HEK293 (cell line): ENCODE measurements around the gene BTBD17.

ENCODE experiments used
- CTCF ChIA-PET: fragments of 350-600 bp; formaldehyde crosslinking; extraction: SDS; loops from one replicate; lab custom pipeline; 2021; ENCODE audit warnings: antibody characterized with exemption; lab: Yijun Ruan, JAX
- POLR2A ChIA-PET: fragments of 300-600 bp; formaldehyde crosslinking; extraction: SDS; loops from one replicate; lab custom pipeline; 2020; ENCODE audit warnings: antibody characterized with exemption, inconsistent platforms; lab: Yijun Ruan, JAX
- H3K27ac ChIP-seq: fragments of 200-500 bp; sonication (Bioruptor generic); 2 replicates; pipeline ENCODE4 v1.5.1; 2014; ENCODE audit warnings: low read depth, low read length, control low read depth, inconsistent platforms; ENCODE audit errors: extremely low read depth
- H3K36me3 ChIP-seq, 2 experiments: fragments of 200-500 bp in 1 of 2; sonication (Bioruptor generic) in 1 of 2; 1 replicate in 1 of 2; 2 replicates in 1 of 2; pipeline ENCODE4 v1.5.1; 2014 to 2017; ENCODE audit warnings: inconsistent platforms in 2 of 2, low read length in 2 of 2; ENCODE audit not compliant: control insufficient read depth in 2 of 2, insufficient read depth in 1 of 2
- H3K4me1 ChIP-seq: fragments of 200-500 bp; sonication (Bioruptor generic); 2 replicates; pipeline ENCODE4 v1.5.1; 2014; ENCODE audit warnings: mild to moderate bottlenecking, low read length, inconsistent platforms; ENCODE audit not compliant: control insufficient read depth, insufficient read depth
- H3K4me3 ChIP-seq: 2 replicates; pipeline ENCODE4 v1.5.1; 2011; ENCODE audit warnings: low read depth, mild to moderate bottlenecking, control low read depth, low read length, moderate library complexity
- H3K9me3 ChIP-seq: fragments of 200-500 bp; sonication (Bioruptor generic); 2 replicates; pipeline ENCODE4 v1.5.1; 2014; ENCODE audit warnings: low read depth, low read length, inconsistent platforms; ENCODE audit not compliant: control insufficient read depth, insufficient read depth
- FEZF1 ChIP-seq: fragments of 450-650 bp; formaldehyde crosslinking; IDR thresholded peaks from 2 replicates; pipeline ENCODE4 v1.5.1; 2016; ENCODE audit warnings: missing biosample characterization, missing genetic modification characterization
- KLF8 ChIP-seq: fragments of 450-650 bp; formaldehyde crosslinking; IDR thresholded peaks from 2 replicates; pipeline ENCODE4 v1.5.1; 2016; ENCODE audit warnings: missing biosample characterization, missing genetic modification characterization
- ZBTB1 ChIP-seq: fragments of 450-650 bp; formaldehyde crosslinking; IDR thresholded peaks from 2 replicates; pipeline ENCODE4 v1.5.1; 2016; ENCODE audit warnings: missing biosample characterization, missing genetic modification characterization
- ZBTB48 ChIP-seq: fragments of 450-650 bp; formaldehyde crosslinking; IDR thresholded peaks from 2 replicates; pipeline ENCODE4 v1.5.1; 2016; ENCODE audit warnings: missing biosample characterization, missing genetic modification characterization
- ZBTB8A ChIP-seq: fragments of 450-650 bp; formaldehyde crosslinking; IDR thresholded peaks from 2 replicates; pipeline ENCODE4 v1.5.1; 2016; ENCODE audit warnings: missing biosample characterization, missing genetic modification characterization
- ZNF202 ChIP-seq: fragments of 450-650 bp; formaldehyde crosslinking; IDR thresholded peaks from 2 replicates; pipeline ENCODE4 v1.5.1; 2016; ENCODE audit warnings: missing biosample characterization, missing genetic modification characterization, borderline replicate concordance
- ZNF292 ChIP-seq: fragments of 450-650 bp; formaldehyde crosslinking; IDR thresholded peaks from 2 replicates; pipeline ENCODE4 v1.5.1; 2016; ENCODE audit warnings: low read depth, missing biosample characterization, missing genetic modification characterization, borderline replicate concordance
- ZNF366 ChIP-seq: fragments of 450-650 bp; formaldehyde crosslinking; conservative IDR thresholded peaks from 2 replicates; pipeline ENCODE4 v1.5.1; 2016; ENCODE audit warnings: missing biosample characterization, missing genetic modification characterization
- ZNF621 ChIP-seq: fragments of 450-650 bp; formaldehyde crosslinking; IDR thresholded peaks from 2 replicates; pipeline ENCODE4 v1.5.1; 2017; ENCODE audit warnings: missing biosample characterization, missing genetic modification characterization
- ZNF629 ChIP-seq: fragments of 450-650 bp; formaldehyde crosslinking; IDR thresholded peaks from 2 replicates; pipeline ENCODE4 v1.5.1; 2017; ENCODE audit warnings: missing biosample characterization, missing genetic modification characterization
- ZSCAN16 ChIP-seq: fragments of 450-650 bp; formaldehyde crosslinking; IDR thresholded peaks from 2 replicates; pipeline ENCODE4 v1.5.1; 2016; ENCODE audit warnings: missing biosample characterization, missing genetic modification characterization
- ZXDB ChIP-seq: fragments of 450-650 bp; formaldehyde crosslinking; IDR thresholded peaks from 2 replicates; pipeline ENCODE4 v1.5.1; 2016; ENCODE audit warnings: missing biosample characterization, missing genetic modification characterization
- TF ChIP-seq, protein P1 (sequence below): fragments of 450-650 bp; formaldehyde crosslinking; IDR thresholded peaks from 2 replicates; pipeline ENCODE4 v1.5.1; 2016; ENCODE audit warnings: missing biosample characterization, missing genetic modification characterization
- TF ChIP-seq, protein P2 (sequence below): fragments of 450-650 bp; formaldehyde crosslinking; IDR thresholded peaks from 2 replicates; pipeline ENCODE4 v1.5.1; 2016; ENCODE audit warnings: missing biosample characterization, missing genetic modification characterization
- TF ChIP-seq, protein P3 (sequence below): fragments of 450-650 bp; formaldehyde crosslinking; conservative IDR thresholded peaks from 2 replicates; pipeline ENCODE4 v1.5.1; 2016; ENCODE audit warnings: low read depth, missing biosample characterization, missing genetic modification characterization
- TF ChIP-seq, protein P4 (sequence below): fragments of 450-650 bp; formaldehyde crosslinking; IDR thresholded peaks from 2 replicates; pipeline ENCODE4 v1.5.1; 2016; ENCODE audit warnings: missing biosample characterization, missing genetic modification characterization

Gene BTBD17

DNA sequence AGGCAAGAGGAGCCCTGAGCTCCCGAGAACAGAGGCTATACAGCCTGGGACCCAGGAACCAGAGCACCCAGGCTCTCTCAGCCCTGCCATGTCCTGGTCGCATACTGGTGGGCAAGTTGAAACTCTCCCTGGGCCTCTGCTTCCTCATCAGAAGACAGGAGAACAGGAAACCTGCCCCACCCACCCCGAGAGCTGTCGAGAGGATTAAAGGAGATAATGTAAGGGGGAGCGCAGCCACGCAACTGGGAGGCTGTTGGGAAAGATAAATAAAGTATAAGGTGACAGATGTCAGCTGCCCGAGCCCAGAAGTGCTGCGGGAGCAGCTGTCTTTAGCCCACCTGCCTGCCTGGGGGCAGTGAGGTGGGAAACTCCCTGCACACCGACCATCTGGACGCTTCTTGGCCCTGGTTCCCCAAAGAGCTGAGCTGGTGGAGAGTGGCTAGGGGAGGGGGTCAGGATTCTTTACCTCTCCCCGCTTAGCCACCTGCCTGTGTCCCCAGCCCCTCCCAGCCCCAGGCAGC, 28.8 kb downstream of the BTBD17 start:
- H3K4me3 ChIP-seq: no peak overlapping the region
- no peaks in the 10 kb centered on the region for H3K36me3 ChIP-seq
- no peak overlapping the region for H3K27ac ChIP-seq
- no peak for TF ChIP-seq ZSCAN16 (tag by site-specific recombination)
- TF ChIP-seq ZXDB (tag by site-specific recombination): no peak
- TF ChIP-seq FEZF1 (tag by site-specific recombination): no peak
- no peak for TF ChIP-seq ZBTB48 (tag by site-specific recombination)
- TF ChIP-seq, protein P1, sequence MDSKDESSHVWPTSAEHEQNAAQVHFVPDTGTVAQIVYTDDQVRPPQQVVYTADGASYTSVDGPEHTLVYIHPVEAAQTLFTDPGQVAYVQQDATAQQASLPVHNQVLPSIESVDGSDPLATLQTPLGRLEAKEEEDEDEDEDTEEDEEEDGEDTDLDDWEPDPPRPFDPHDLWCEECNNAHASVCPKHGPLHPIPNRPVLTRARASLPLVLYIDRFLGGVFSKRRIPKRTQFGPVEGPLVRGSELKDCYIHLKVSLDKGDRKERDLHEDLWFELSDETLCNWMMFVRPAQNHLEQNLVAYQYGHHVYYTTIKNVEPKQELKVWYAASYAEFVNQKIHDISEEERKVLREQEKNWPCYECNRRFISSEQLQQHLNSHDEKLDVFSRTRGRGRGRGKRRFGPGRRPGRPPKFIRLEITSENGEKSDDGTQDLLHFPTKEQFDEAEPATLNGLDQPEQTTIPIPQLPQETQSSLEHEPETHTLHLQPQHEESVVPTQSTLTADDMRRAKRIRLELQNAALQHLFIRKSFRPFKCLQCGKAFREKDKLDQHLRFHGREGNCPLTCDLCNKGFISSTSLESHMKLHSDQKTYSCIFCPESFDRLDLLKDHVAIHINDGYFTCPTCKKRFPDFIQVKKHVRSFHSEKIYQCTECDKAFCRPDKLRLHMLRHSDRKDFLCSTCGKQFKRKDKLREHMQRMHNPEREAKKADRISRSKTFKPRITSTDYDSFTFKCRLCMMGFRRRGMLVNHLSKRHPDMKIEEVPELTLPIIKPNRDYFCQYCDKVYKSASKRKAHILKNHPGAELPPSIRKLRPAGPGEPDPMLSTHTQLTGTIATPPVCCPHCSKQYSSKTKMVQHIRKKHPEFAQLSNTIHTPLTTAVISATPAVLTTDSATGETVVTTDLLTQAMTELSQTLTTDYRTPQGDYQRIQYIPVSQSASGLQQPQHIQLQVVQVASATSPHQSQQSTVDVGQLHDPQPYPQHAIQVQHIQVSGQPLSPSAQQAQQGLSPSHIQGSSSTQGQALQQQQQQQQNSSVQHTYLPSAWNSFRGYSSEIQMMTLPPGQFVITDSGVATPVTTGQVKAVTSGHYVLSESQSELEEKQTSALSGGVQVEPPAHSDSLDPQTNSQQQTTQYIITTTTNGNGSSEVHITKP: no peak
- no peak for TF ChIP-seq ZBTB1 (tag by site-specific recombination)
- TF ChIP-seq, protein P2, sequence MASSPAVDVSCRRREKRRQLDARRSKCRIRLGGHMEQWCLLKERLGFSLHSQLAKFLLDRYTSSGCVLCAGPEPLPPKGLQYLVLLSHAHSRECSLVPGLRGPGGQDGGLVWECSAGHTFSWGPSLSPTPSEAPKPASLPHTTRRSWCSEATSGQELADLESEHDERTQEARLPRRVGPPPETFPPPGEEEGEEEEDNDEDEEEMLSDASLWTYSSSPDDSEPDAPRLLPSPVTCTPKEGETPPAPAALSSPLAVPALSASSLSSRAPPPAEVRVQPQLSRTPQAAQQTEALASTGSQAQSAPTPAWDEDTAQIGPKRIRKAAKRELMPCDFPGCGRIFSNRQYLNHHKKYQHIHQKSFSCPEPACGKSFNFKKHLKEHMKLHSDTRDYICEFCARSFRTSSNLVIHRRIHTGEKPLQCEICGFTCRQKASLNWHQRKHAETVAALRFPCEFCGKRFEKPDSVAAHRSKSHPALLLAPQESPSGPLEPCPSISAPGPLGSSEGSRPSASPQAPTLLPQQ (tag by site-specific recombination): no peak
- TF ChIP-seq, protein P3, sequence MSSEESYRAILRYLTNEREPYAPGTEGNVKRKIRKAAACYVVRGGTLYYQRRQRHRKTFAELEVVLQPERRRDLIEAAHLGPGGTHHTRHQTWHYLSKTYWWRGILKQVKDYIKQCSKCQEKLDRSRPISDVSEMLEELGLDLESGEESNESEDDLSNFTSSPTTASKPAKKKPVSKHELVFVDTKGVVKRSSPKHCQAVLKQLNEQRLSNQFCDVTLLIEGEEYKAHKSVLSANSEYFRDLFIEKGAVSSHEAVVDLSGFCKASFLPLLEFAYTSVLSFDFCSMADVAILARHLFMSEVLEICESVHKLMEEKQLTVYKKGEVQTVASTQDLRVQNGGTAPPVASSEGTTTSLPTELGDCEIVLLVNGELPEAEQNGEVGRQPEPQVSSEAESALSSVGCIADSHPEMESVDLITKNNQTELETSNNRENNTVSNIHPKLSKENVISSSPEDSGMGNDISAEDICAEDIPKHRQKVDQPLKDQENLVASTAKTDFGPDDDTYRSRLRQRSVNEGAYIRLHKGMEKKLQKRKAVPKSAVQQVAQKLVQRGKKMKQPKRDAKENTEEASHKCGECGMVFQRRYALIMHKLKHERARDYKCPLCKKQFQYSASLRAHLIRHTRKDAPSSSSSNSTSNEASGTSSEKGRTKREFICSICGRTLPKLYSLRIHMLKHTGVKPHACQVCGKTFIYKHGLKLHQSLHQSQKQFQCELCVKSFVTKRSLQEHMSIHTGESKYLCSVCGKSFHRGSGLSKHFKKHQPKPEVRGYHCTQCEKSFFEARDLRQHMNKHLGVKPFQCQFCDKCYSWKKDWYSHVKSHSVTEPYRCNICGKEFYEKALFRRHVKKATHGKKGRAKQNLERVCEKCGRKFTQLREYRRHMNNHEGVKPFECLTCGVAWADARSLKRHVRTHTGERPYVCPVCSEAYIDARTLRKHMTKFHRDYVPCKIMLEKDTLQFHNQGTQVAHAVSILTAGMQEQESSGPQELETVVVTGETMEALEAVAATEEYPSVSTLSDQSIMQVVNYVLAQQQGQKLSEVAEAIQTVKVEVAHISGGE (tag by site-specific recombination): no peak
- TF ChIP-seq ZNF621 (tag by site-specific recombination): no peak
- TF ChIP-seq ZNF629 (tag by site-specific recombination): no peak
- no peak for TF ChIP-seq ZNF366
- TF ChIP-seq ZNF202 (tag by site-specific recombination): no peak
- TF ChIP-seq ZNF292 (tag by site-specific recombination): no peak
- TF ChIP-seq, protein P4, sequence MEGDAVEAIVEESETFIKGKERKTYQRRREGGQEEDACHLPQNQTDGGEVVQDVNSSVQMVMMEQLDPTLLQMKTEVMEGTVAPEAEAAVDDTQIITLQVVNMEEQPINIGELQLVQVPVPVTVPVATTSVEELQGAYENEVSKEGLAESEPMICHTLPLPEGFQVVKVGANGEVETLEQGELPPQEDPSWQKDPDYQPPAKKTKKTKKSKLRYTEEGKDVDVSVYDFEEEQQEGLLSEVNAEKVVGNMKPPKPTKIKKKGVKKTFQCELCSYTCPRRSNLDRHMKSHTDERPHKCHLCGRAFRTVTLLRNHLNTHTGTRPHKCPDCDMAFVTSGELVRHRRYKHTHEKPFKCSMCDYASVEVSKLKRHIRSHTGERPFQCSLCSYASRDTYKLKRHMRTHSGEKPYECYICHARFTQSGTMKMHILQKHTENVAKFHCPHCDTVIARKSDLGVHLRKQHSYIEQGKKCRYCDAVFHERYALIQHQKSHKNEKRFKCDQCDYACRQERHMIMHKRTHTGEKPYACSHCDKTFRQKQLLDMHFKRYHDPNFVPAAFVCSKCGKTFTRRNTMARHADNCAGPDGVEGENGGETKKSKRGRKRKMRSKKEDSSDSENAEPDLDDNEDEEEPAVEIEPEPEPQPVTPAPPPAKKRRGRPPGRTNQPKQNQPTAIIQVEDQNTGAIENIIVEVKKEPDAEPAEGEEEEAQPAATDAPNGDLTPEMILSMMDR (tag by site-specific recombination): no peak
- no peak for TF ChIP-seq ZBTB8A
- TF ChIP-seq KLF8 (tag by site-specific recombination): no peak
- POLR2A ChIA-PET: interaction anchor here (1.2 kb wide), 1 partner anchor 12 kb away, joined by 4 read pairs; no protein-coding TSS in a partner anchor
- no peaks in the 10 kb centered on the region for H3K9me3 ChIP-seq
- CTCF ChIA-PET: interaction anchor here (0.8 kb wide), 1 partner anchor 20 kb away, joined by 3 read pairs; no protein-coding TSS in a partner anchor
- no peaks in the 10 kb centered on the region for H3K4me1 ChIP-seq
